Measurements from ENCODE around the gene WDR64. TPM values are rescaled to one million over a fixed set of nuclear protein-coding genes. Genes with fewer than 3 reads are reported as not detected.

WDR64 gene
- polyA plus RNA-seq, 4 donors: 0.09 TPM; not detected in 3

- no peak for FAIRE-seq
These were observed 185.3 kb downstream of the WDR64 start for GRCh38 chr1:241837416-241837815.

GRCh38 chr1:241837901-241838300 is 185.8 kb downstream of the WDR64 start:
- H3K4me3 ChIP-seq (ENCODE audit: low read depth in 1 of 3, low read length in 3 of 3): no peak overlapping the region
- H3K9me3 ChIP-seq (ENCODE audit: control insufficient read depth in 2 of 2, insufficient read depth in 1 of 2, low read depth in 1 of 2, low read length in 1 of 2): no peaks in the 10 kb centered on the region
- H3K27me3 ChIP-seq (ENCODE audit: control insufficient read depth in 3 of 3, insufficient read depth in 3 of 3, low read length in 3 of 3): no peaks in the 10 kb centered on the region
- H3K4me1 ChIP-seq (ENCODE audit: control insufficient read depth in 3 of 3, insufficient read depth in 2 of 3, low read depth in 1 of 3, low read length in 2 of 3): no peaks in the 10 kb centered on the region
- H3K36me3 ChIP-seq (ENCODE audit: control insufficient read depth in 3 of 3, insufficient read depth in 2 of 3, low read depth in 1 of 3, low read length in 3 of 3): no peaks in the 10 kb centered on the region
- DNase-seq: no peak
- no peak overlapping the region for H3K27ac ChIP-seq (ENCODE audit: low read depth in 1 of 3, low read length in 2 of 3)
- no peak for FAIRE-seq
- WGBS, 3 donors: 74 to 88% (median 77%) methylated on average over 4 of the region's 4 CpGs

More at GRCh38 chr1:241837416-241837815, 185.3 kb downstream of the WDR64 start:
- Histone ChIP-seq H3K4me1 (ENCODE audit: control insufficient read depth in 3 of 3, insufficient read depth in 2 of 3, low read depth in 1 of 3, low read length in 2 of 3) (no peaks in the 10 kb centered on the region), H3K27me3 (ENCODE audit: control insufficient read depth in 3 of 3, insufficient read depth in 3 of 3, low read length in 3 of 3) (no peaks in the 10 kb centered on the region), H3K4me3 (ENCODE audit: low read depth in 1 of 3, low read length in 3 of 3) (no peak overlapping the region), H3K36me3 (ENCODE audit: control insufficient read depth in 3 of 3, insufficient read depth in 2 of 3, low read depth in 1 of 3, low read length in 3 of 3) (no peaks in the 10 kb centered on the region), H3K27ac (ENCODE audit: low read depth in 1 of 3, low read length in 2 of 3) (no peak overlapping the region), H3K9me3 (ENCODE audit: control insufficient read depth in 2 of 2, insufficient read depth in 1 of 2, low read depth in 1 of 2, low read length in 1 of 2) (no peaks in the 10 kb centered on the region)
- 81 to 87% (median 84%) methylated on average over 5 of the region's 5 CpGs for WGBS, 3 donors
- DNase-seq: no peak

GRCh38 chr1:241838897-241839296 is 186.8 kb downstream of the WDR64 start:
- no peaks in the 10 kb centered on the region for H3K36me3 ChIP-seq (ENCODE audit: control insufficient read depth in 3 of 3, insufficient read depth in 2 of 3, low read depth in 1 of 3, low read length in 3 of 3)
- no peak for FAIRE-seq
- no peak overlapping the region for H3K27ac ChIP-seq (ENCODE audit: low read depth in 1 of 3, low read length in 2 of 3)
- no peaks in the 10 kb centered on the region for H3K9me3 ChIP-seq (ENCODE audit: control insufficient read depth in 2 of 2, insufficient read depth in 1 of 2, low read depth in 1 of 2, low read length in 1 of 2)
- H3K4me3 ChIP-seq (ENCODE audit: low read depth in 1 of 3, low read length in 3 of 3): no peak overlapping the region
- 85 to 94% (median 88%) methylated on average over 5 of the region's 5 CpGs for WGBS, 3 donors
- peaks cover 0 to under 1% (median 0%) of the 10 kb centered on the region in 3 donors for H3K27me3 ChIP-seq (ENCODE audit: control insufficient read depth in 3 of 3, insufficient read depth in 3 of 3, low read length in 3 of 3)
- H3K4me1 ChIP-seq (ENCODE audit: control insufficient read depth in 3 of 3, insufficient read depth in 2 of 3, low read depth in 1 of 3, low read length in 2 of 3): no peaks in the 10 kb centered on the region
- no peak for DNase-seq

GRCh38 chr1:241839369-241839979 is 187.4 kb downstream of the WDR64 start:
- FAIRE-seq: no peak
- H3K4me3 ChIP-seq (ENCODE audit: low read depth in 1 of 3, low read length in 3 of 3): no peak overlapping the region
- no peaks in the 10 kb centered on the region for H3K36me3 ChIP-seq (ENCODE audit: control insufficient read depth in 3 of 3, insufficient read depth in 2 of 3, low read depth in 1 of 3, low read length in 3 of 3)
- WGBS, 3 donors: 81 to 86% (median 83%) methylated on average over 6 of the region's 6 CpGs
- peaks cover 0 to 1% (median 0%) of the 10 kb centered on the region in 3 donors for H3K27me3 ChIP-seq (ENCODE audit: control insufficient read depth in 3 of 3, insufficient read depth in 3 of 3, low read length in 3 of 3)
- no peak overlapping the region for H3K27ac ChIP-seq (ENCODE audit: low read depth in 1 of 3, low read length in 2 of 3)
- H3K9me3 ChIP-seq (ENCODE audit: control insufficient read depth in 2 of 2, insufficient read depth in 1 of 2, low read depth in 1 of 2, low read length in 1 of 2): no peaks in the 10 kb centered on the region
- DNase-seq: no peak
- no peaks in the 10 kb centered on the region for H3K4me1 ChIP-seq (ENCODE audit: control insufficient read depth in 3 of 3, insufficient read depth in 2 of 3, low read depth in 1 of 3, low read length in 2 of 3)

- H3K4me3 ChIP-seq (ENCODE audit: low read depth in 1 of 3, low read length in 3 of 3): no peak overlapping the region
- DNase-seq (peak in 1 of 2 donors; percentile 13), FAIRE-seq (no peak)
- no peaks in the 10 kb centered on the region for H3K4me1 ChIP-seq (ENCODE audit: control insufficient read depth in 3 of 3, insufficient read depth in 2 of 3, low read depth in 1 of 3, low read length in 2 of 3)
- H3K9me3 ChIP-seq (ENCODE audit: control insufficient read depth in 2 of 2, insufficient read depth in 1 of 2, low read depth in 1 of 2, low read length in 1 of 2): no peaks in the 10 kb centered on the region
- 66 to 79% (median 67%) methylated on average over 6 of the region's 6 CpGs for WGBS, 3 donors
- peaks cover 0 to 1% (median 0%) of the 10 kb centered on the region in 3 donors for H3K27me3 ChIP-seq (ENCODE audit: control insufficient read depth in 3 of 3, insufficient read depth in 3 of 3, low read length in 3 of 3)
- no peaks in the 10 kb centered on the region for H3K36me3 ChIP-seq (ENCODE audit: control insufficient read depth in 3 of 3, insufficient read depth in 2 of 3, low read depth in 1 of 3, low read length in 3 of 3)
- H3K27ac ChIP-seq (ENCODE audit: low read depth in 1 of 3, low read length in 2 of 3): no peak overlapping the region
These were observed 188.1 kb downstream of the WDR64 start for GRCh38 chr1:241840164-241840563.

- no peak overlapping the region for H3K27ac ChIP-seq (ENCODE audit: low read depth in 1 of 3, low read length in 2 of 3)
- no peaks in the 10 kb centered on the region for H3K9me3 ChIP-seq (ENCODE audit: control insufficient read depth in 2 of 2, insufficient read depth in 1 of 2, low read depth in 1 of 2, low read length in 1 of 2)
- no peak for FAIRE-seq
- no peaks in the 10 kb centered on the region for H3K36me3 ChIP-seq (ENCODE audit: control insufficient read depth in 3 of 3, insufficient read depth in 2 of 3, low read depth in 1 of 3, low read length in 3 of 3)
- no peak for DNase-seq
- peaks cover 0 to 1% (median 0%) of the 10 kb centered on the region in 3 donors for H3K27me3 ChIP-seq (ENCODE audit: control insufficient read depth in 3 of 3, insufficient read depth in 3 of 3, low read length in 3 of 3)
- no peaks in the 10 kb centered on the region for H3K4me1 ChIP-seq (ENCODE audit: control insufficient read depth in 3 of 3, insufficient read depth in 2 of 3, low read depth in 1 of 3, low read length in 2 of 3)
- 62 to 92% (median 83%) methylated on average over 3 of the region's 3 CpGs for WGBS, 3 donors
- H3K4me3 ChIP-seq (ENCODE audit: low read depth in 1 of 3, low read length in 3 of 3): no peak overlapping the region
These were observed 189.6 kb downstream of the WDR64 start for GRCh38 chr1:241841691-241842090.

- H3K9me3 ChIP-seq (ENCODE audit: control insufficient read depth in 2 of 2, insufficient read depth in 1 of 2, low read depth in 1 of 2, low read length in 1 of 2): no peaks in the 10 kb centered on the region
- H3K36me3 ChIP-seq (ENCODE audit: control insufficient read depth in 3 of 3, insufficient read depth in 2 of 3, low read depth in 1 of 3, low read length in 3 of 3): no peaks in the 10 kb centered on the region
- H3K27me3 ChIP-seq (ENCODE audit: control insufficient read depth in 3 of 3, insufficient read depth in 3 of 3, low read length in 3 of 3): peaks cover 0 to 1% (median 0%) of the 10 kb centered on the region in 3 donors
- FAIRE-seq (no peak), DNase-seq (no peak)
- 86 to 91% (median 90%) methylated on average over 2 of the region's 2 CpGs for WGBS, 3 donors
- H3K27ac ChIP-seq (ENCODE audit: low read depth in 1 of 3, low read length in 2 of 3): no peak overlapping the region
- H3K4me3 ChIP-seq (ENCODE audit: low read depth in 1 of 3, low read length in 3 of 3): no peak overlapping the region
- no peaks in the 10 kb centered on the region for H3K4me1 ChIP-seq (ENCODE audit: control insufficient read depth in 3 of 3, insufficient read depth in 2 of 3, low read depth in 1 of 3, low read length in 2 of 3)
These were observed 190.5 kb downstream of the WDR64 start for GRCh38 chr1:241842565-241842964.

- no peak for DNase-seq
- no peak for FAIRE-seq
- Histone ChIP-seq H3K9me3 (ENCODE audit: control insufficient read depth in 2 of 2, insufficient read depth in 1 of 2, low read depth in 1 of 2, low read length in 1 of 2) (no peaks in the 10 kb centered on the region), H3K36me3 (ENCODE audit: control insufficient read depth in 3 of 3, insufficient read depth in 2 of 3, low read depth in 1 of 3, low read length in 3 of 3) (no peaks in the 10 kb centered on the region), H3K27me3 (ENCODE audit: control insufficient read depth in 3 of 3, insufficient read depth in 3 of 3, low read length in 3 of 3) (peaks cover 0 to 1% (median 0%) of the 10 kb centered on the region in 3 donors), H3K4me3 (ENCODE audit: low read depth in 1 of 3, low read length in 3 of 3) (no peak overlapping the region), H3K4me1 (ENCODE audit: control insufficient read depth in 3 of 3, insufficient read depth in 2 of 3, low read depth in 1 of 3, low read length in 2 of 3) (peaks cover 0 to 4% (median 0%) of the 10 kb centered on the region in 3 donors), H3K27ac (ENCODE audit: low read depth in 1 of 3, low read length in 2 of 3) (no peak overlapping the region)
- WGBS, 3 donors: 69 to 79% (median 69%) methylated on average over 6 of the region's 6 CpGs
These were observed 192.5 kb downstream of the WDR64 start for GRCh38 chr1:241844593-241844992.

- Histone ChIP-seq H3K36me3 (ENCODE audit: control insufficient read depth in 3 of 3, insufficient read depth in 2 of 3, low read depth in 1 of 3, low read length in 3 of 3) (no peaks in the 10 kb centered on the region), H3K27ac (ENCODE audit: low read depth in 1 of 3, low read length in 2 of 3) (no peak overlapping the region), H3K4me1 (ENCODE audit: control insufficient read depth in 3 of 3, insufficient read depth in 2 of 3, low read depth in 1 of 3, low read length in 2 of 3) (peaks cover 0 to 4% (median 0%) of the 10 kb centered on the region in 3 donors), H3K4me3 (ENCODE audit: low read depth in 1 of 3, low read length in 3 of 3) (no peak overlapping the region), H3K27me3 (ENCODE audit: control insufficient read depth in 3 of 3, insufficient read depth in 3 of 3, low read length in 3 of 3) (peaks cover 0 to 1% (median 0%) of the 10 kb centered on the region in 3 donors), H3K9me3 (ENCODE audit: control insufficient read depth in 2 of 2, insufficient read depth in 1 of 2, low read depth in 1 of 2, low read length in 1 of 2) (no peaks in the 10 kb centered on the region)
- no peak for FAIRE-seq
- DNase-seq: no peak
These were observed 194.3 kb downstream of the WDR64 start for GRCh38 chr1:241846375-241846774.
